ENCODE measurements around the gene RIN1.
"Not testable (repeated sequence)": the region's sequence is repeated elsewhere in the genome, so short reads cannot be mapped to it uniquely, and the experiment has no call there.

RIN1 gene

GRCh38 chr11:66334605-66335442, 1.4 kb downstream of the RIN1 start:
- no peak for DNase-seq

GRCh38 chr11:66333896-66334604, 2.2 kb downstream of the RIN1 start:
- no peak for DNase-seq

DNA sequence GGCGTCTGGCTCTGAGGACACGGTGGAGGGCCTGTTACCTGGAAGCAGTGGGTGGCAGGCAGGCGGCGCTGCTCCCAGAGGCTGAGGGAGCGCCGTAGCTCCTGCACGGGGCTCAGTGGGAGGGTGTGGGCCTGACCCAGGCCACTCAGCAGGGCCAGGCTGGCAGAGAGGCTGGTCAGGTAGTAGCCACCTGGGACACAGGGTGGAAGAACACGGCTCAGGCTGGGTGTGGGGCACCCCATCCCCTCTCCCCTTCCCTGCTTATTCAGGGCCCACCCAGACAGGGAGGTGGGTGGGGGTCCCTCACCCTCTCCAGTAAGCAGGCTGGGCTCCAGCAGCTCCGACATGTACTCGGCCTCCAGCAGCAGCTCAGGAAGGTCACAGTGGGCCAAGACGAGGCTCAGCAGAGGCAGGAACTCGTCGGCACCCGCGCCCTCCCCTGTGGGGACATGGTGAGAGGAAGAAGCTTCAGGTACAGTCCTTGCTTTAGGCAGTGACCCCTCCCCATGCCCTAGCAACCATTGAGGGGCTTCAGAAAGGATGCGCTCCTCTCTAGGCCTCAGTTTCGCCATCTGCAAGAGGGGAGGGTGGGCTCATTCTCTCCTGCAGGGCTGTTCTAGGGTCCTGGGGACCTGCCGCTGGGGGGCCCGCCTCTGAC, 2.9 kb downstream of the RIN1 start:
- no peak for DNase-seq

GRCh38 chr11:66332371-66333219, 3.6 kb downstream of the RIN1 start:
- DNase-seq: no peak

DNA sequence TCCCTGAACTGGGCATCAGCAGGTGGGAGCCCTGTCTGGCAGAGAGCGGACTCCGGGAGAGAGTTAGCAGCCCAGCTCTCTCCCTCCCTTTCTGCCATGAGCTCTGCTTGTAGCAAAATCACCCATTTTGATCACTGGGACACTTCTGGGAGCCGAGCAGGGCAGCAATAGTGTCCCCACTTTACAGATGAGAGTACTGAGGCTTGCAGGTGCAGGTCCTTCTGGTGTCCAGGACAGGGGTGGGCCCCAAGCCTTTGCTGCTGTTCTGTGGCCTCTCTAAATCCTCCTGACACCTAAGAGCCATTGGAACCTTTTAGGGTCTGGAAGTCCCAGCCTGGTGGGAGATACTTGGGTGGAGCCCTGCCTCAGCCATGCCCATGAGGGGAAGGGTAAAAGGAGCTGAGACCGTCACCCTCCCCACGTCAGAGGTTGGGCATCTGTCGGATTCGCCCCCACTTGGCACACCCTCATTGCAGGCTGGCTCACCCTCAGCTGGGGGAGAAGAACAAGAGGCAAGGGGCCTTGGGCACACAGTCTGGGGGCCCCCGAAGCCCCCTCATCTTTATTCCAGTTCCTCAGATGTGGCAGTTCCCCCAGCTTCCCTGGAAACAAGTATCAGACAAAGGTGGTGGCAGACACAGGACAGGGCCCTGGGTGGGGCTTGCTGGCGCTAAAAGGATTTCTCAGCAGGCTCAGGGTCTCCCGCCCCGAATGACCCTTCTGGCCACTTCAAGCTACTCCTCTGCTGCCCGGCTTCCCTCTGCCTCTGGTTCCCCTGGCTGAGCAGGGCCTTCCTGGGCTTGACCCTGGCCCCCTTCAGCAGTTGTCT, 4.5 kb downstream of the RIN1 start:
- DNase-seq: no peak

GRCh38 chr11:66330931-66331330, 5.3 kb downstream of the RIN1 start:
- no peak for DNase-seq

- DNase-seq: no peak
Measured at GRCh38 chr11:66329165-66329673, 7.0 kb downstream of the RIN1 start.

DNA sequence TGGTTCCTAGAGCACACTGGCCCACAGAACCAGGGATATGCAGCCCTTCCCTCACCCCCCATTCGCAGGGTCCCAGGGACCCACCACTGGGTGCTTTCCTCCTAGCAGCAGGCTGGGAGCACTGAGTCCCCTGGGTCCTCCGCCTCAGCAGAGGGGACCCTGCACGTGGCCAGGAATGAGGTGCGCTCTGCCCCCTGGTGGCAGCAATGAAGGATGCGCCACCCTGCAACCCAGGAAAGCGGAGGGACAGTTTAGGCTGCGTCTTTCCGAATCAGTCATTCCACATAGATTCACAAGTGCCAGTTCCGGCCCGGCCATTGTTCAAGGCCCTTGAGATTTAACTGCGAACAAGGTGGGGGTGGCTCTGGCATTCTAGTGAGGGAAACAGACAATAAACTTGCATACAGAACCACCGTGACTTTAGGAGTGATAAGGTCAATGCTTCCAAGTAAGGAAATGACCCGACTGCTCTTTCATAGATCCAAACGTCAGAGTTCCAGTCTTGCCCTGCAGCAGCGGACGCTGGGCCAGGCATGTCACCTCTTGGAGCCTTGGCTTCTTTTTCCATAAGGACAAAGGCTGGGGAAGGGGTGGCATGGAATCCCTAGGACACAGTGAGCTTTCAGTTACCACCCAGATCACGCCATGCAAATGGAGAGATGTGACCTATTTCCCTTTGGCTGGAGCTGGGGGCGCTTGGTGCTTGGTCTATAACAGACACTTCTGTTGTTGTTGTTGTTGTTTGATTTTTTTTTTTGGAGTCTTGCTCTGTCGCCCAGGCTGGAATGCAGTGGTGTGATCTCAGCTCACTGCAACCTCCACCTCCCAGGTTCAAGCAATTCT, 7.7 kb downstream of the RIN1 start:
- peak; percentile 91 for DNase-seq

DNA sequence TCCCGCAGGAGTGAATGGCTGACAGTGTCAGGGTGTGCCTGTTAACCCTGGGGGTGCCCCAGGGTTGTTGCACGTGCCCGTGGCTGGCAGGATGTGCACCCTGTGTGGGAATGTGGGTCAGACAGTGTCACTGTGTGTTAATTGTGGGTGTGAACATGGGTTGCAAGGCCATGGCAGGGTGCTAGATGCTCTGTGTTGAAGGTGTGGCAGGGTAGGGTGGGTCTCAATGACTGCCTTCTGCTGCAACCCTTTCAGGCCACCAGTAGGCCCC, 8.3 kb downstream of the RIN1 start:
- DNase-seq: no peak

- DNase-seq: no peak
Measured at GRCh38 chr11:66327171-66328030, 8.8 kb downstream of the RIN1 start.

- no peak for DNase-seq
Measured at GRCh38 chr11:66326261-66327111, 9.7 kb downstream of the RIN1 start.

DNA sequence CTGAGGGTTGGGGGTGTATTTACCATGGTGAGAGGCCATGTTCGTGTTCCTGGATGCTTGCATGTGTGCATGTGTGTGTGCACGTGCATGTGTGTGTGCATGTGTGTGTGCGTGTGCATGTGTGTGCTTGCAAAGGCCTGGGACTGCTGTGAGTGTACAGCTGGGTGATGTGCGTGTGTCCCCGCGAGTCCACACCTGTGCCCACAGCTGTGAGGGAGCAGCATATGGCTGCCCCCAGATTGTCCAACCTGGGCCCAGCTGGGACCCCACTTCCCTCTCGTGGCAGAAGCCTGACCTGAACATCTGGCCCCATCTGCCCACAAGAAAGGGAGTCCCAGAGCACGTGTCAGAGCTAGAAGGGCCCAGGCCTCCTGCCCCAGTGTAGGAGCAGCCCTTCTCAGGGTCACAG, 11.0 kb downstream of the RIN1 start:
- DNase-seq: no peak

DNA sequence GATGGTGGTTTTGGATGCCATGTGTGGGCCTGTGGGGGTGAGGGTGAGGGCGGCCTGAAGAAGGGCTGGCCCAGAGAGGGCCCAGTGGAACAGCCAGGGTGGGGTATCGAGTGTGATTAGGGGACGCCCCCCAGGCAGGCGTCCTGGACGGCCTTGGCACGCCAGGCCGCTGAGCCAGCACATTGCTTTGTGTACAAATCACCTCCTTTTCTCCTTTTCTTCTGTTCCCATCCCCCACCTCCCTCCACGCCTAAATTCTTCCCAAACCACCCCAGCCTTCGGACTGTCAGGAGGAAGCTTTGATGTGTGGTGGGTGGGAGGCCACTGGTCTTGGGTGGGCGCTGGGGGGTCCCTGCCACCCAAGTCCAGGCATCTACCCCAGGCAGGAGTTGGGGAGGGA, 11.6 kb downstream of the RIN1 start:
- DNase-seq: no peak

DNA sequence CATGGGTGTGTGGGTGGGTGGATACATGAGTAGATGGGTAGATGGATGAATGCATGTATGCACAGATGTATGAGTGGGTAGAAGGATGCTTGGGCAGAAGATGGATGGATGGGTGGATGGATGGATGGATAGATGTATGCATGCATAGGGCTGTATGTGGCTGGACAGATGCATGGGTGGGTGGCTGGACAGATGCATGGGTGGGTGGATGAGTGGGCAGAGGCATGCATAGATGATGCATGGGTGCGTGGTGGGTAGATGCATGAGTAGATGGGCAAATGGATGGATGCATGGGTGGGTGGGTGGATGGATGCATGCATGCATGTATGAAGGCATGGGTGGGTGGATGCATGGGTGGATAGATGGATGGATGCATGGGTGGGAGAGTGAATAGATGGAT, 12.6 kb downstream of the RIN1 start:
- DNase-seq: no peak

DNA sequence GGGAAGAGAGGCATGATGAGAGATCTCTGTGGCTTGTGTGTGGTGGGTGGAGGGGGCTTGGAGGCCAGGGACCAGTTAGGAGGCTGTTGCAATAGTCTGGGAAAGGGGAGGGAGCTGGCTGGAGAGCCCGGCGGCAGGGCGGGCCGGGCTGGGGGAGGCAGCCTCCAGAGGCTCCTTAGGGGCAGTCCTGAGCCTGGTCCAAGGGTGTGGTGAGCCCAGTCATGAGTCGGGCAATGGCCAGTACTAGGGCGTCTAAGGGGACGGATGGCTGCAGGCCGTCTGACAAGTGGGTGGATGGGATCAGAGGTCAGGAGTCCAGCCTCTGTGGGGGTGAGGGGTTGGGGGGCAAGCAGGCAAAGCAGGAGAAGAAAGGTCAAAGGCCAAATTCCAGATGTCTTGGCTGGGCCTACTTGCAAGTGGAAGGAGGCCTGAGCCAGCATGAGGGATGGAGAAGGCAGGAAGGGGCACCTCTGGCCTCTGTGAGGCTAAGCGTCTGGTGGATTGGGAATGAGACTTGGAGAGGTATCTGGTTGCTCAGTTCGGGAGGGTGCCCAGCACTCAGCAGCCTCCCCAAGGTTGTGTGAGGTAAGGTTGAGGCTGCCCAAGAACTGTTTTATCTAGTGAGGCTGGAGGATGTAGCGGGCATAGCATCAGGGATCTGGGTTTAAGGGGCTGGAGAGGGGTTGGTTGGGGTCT, 13.4 kb downstream of the RIN1 start:
- DNase-seq: no peak

GRCh38 chr11:66321606-66322005, 14.6 kb downstream of the RIN1 start:
- DNase-seq: no peak

DNA sequence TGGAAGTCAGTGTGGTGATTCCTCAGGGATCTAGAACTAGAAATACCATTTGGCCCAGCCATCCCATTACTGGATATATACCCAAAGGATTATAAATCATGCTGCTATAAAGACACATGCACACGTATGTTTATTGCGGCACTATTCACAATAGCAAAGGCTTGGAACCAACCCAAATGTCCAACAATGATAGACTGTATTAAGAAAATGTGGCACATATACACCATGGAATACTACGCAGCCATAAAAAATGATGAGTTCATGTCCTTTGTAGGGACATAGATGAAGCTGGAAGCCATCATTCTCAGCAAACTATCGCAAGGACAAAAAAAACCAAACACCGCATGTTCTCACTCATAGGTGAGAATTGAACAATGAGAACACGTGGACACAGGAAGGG, 15.5 kb downstream of the RIN1 start:
- not testable (repeated sequence) for DNase-seq

- DNase-seq: not testable (repeated sequence)
Measured at GRCh38 chr11:66320289-66320688, 15.9 kb downstream of the RIN1 start.

Measured in activated CD4-positive, alpha-beta T cell treated with anti-CD3 and anti-CD28 coated beads, Interleukin-2, Interleukin-6, amounts not matched to agents 100 ng/mL and 50 ng/mL, durations not matched to agents 16 hours and 8 hours (primary cell).